Measurements from ENCODE around the gene THSD7A. TPM values are rescaled to one million over a fixed set of nuclear protein-coding genes. Genes with fewer than 3 reads are reported as not detected.

THSD7A gene
- polyA plus RNA-seq, 1 donor (not counting 4 experiments of a cell fraction or from before 2014, with no cell fraction given), result not detected

DNA sequence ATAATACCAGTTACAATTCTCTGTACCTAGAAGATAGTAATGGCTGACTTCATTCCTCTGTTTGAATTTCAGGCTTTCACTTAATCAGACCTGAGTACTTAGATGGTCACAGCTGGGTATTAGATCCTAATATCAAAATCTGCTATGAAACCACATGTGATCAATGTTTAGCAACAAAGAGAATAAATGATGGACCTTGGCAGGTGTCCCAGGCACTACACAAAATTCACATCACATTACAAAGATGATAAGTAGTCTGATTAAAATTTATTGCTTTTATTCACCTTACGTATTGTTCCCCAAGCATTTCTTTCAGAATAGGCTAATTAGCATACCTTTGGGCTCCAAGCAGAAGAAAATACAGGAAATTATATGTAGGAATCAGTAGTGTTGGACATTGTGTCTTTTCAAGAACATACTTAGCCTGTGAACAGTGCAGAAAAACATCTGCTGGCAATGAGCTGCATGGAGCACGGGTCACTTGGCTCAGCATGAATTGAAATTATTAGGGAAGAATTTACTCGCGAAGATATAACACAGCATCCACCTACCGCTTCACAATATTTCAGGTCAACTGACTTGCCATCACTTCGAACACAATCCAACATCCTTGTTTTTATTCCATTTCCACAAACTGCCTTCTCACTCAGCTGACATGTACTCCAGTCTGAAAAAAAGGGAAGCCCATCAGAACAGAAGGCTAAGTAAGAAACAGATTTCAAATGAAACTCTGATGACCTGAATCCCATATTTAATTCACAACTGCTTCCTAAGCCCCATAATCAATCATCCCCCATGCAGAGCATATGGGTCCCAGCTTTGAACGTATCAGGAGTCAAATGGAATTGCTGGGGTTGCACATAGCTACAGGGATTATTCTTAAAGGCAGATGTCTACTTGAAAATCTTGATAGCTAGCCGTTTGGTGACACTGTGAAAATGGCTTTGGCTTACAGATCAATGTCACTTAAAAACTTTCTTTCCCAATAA is 421.0 kb downstream of the THSD7A start:
- Histone ChIP-seq H3K9me1 (ENCODE audit: control insufficient read depth, extremely low read depth, insufficient read depth, low read length) (no peaks in the 10 kb centered on the region), H3K27me3 (ENCODE audit: control insufficient read depth, extremely low read depth, insufficient read depth, low read length) (no peaks in the 10 kb centered on the region), H3K4me3 (ENCODE audit: control insufficient read depth in 2 of 3, extremely low read depth in 1 of 3, insufficient read depth in 2 of 3, low read depth in 1 of 3, low read length in 3 of 3) (no peak overlapping the region), H3K79me2 (ENCODE audit: control insufficient read depth, insufficient read depth, low read length) (no peaks in the 10 kb centered on the region), H4K20me1 (ENCODE audit: control insufficient read depth, extremely low read depth, insufficient read depth, low read length) (no peaks in the 10 kb centered on the region), H3K27ac (ENCODE audit: control insufficient read depth, insufficient read depth, low read length) (no peak overlapping the region), H3K4me1 (ENCODE audit: control insufficient read depth, extremely low read depth, insufficient read depth, low read length) (no peaks in the 10 kb centered on the region), H3K9ac (ENCODE audit: control insufficient read depth, extremely low read depth, insufficient read depth, low read length) (no peak overlapping the region), H2AFZ (ENCODE audit: control insufficient read depth, low read length) (no peak overlapping the region), H3K9me3 (ENCODE audit: control insufficient read depth, low read depth, low read length) (no peaks in the 10 kb centered on the region), H3K4me2 (ENCODE audit: control insufficient read depth, extremely low read depth, insufficient read depth, low read depth, low read length) (no peak overlapping the region), H3K36me3 (ENCODE audit: control insufficient read depth in 2 of 2, extremely low read depth in 1 of 2, insufficient read depth in 2 of 2, low read length in 2 of 2) (no peaks in the 10 kb centered on the region)
- TF ChIP-seq EZH2 (IDR thresholded peaks at IDR 0.05; ENCODE audit: low read length), result no peak
- TF ChIP-seq, protein P1, sequence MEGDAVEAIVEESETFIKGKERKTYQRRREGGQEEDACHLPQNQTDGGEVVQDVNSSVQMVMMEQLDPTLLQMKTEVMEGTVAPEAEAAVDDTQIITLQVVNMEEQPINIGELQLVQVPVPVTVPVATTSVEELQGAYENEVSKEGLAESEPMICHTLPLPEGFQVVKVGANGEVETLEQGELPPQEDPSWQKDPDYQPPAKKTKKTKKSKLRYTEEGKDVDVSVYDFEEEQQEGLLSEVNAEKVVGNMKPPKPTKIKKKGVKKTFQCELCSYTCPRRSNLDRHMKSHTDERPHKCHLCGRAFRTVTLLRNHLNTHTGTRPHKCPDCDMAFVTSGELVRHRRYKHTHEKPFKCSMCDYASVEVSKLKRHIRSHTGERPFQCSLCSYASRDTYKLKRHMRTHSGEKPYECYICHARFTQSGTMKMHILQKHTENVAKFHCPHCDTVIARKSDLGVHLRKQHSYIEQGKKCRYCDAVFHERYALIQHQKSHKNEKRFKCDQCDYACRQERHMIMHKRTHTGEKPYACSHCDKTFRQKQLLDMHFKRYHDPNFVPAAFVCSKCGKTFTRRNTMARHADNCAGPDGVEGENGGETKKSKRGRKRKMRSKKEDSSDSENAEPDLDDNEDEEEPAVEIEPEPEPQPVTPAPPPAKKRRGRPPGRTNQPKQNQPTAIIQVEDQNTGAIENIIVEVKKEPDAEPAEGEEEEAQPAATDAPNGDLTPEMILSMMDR (optimal IDR thresholded peaks at IDR 0.05 in 1 of 3, IDR thresholded peaks at IDR 0.05 in 1 of 3, conservative IDR thresholded peaks at IDR 0.05 in 1 of 3; ENCODE audit: extremely low read depth in 1 of 3, insufficient read depth in 2 of 3, low read length in 3 of 3), result no peak
- FAIRE-seq, result no peak
- dilution Hi-C loops (cut with MboI; ENCODE audit: extremely low pct_ligation_motif_present, low sequenced_read_pairs), result no loop called here
- no peak for DNase-seq (ENCODE audit: low read depth, low spot score)

DNA sequence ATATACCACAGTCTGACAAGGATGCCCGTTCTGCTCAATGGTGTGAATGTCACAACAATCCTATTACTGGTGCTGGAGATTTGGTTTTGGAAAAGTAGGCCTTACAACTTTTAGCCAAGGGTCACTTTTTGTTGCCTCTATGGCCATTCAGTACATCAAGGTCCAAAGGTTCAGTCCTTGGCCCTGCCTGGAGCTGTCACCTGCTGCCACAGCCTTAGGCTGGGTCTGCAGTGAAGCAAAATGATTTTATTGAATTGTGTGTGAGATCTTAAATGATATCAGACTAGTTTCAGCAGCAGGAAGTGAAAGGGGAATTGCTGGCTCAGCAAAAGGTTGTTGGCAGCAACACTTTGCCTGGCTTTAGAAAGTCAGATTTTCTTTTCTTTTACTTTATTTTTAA is 427.6 kb downstream of the THSD7A start:
- no peak for DNase-seq (ENCODE audit: low read depth, low spot score)
- no peaks in the 10 kb centered on the region for H3K9me1 ChIP-seq (ENCODE audit: control insufficient read depth, extremely low read depth, insufficient read depth, low read length)
- no peaks in the 10 kb centered on the region for H3K79me2 ChIP-seq (ENCODE audit: control insufficient read depth, insufficient read depth, low read length)
- no peaks in the 10 kb centered on the region for H3K4me1 ChIP-seq (ENCODE audit: control insufficient read depth, extremely low read depth, insufficient read depth, low read length)
- H3K27ac ChIP-seq (ENCODE audit: control insufficient read depth, insufficient read depth, low read length), result no peak overlapping the region
- no peak for FAIRE-seq
- H4K20me1 ChIP-seq (ENCODE audit: control insufficient read depth, extremely low read depth, insufficient read depth, low read length), result no peaks in the 10 kb centered on the region
- no peaks in the 10 kb centered on the region for H3K36me3 ChIP-seq (ENCODE audit: control insufficient read depth in 2 of 2, extremely low read depth in 1 of 2, insufficient read depth in 2 of 2, low read length in 2 of 2)
- H3K9ac ChIP-seq (ENCODE audit: control insufficient read depth, extremely low read depth, insufficient read depth, low read length), result no peak overlapping the region
- dilution Hi-C loops (cut with MboI; ENCODE audit: extremely low pct_ligation_motif_present, low sequenced_read_pairs), result no loop called here
- H3K27me3 ChIP-seq (ENCODE audit: control insufficient read depth, extremely low read depth, insufficient read depth, low read length), result no peaks in the 10 kb centered on the region
- H3K4me2 ChIP-seq (ENCODE audit: control insufficient read depth, extremely low read depth, insufficient read depth, low read depth, low read length), result no peak overlapping the region
- H3K4me3 ChIP-seq (ENCODE audit: control insufficient read depth in 2 of 3, extremely low read depth in 1 of 3, insufficient read depth in 2 of 3, low read depth in 1 of 3, low read length in 3 of 3), result no peak overlapping the region
- TF ChIP-seq, protein P1 (optimal IDR thresholded peaks at IDR 0.05 in 1 of 3, IDR thresholded peaks at IDR 0.05 in 1 of 3, conservative IDR thresholded peaks at IDR 0.05 in 1 of 3; ENCODE audit: extremely low read depth in 1 of 3, insufficient read depth in 2 of 3, low read length in 3 of 3), result no peak
- TF ChIP-seq EZH2 (IDR thresholded peaks at IDR 0.05; ENCODE audit: low read length), result no peak
- H2AFZ ChIP-seq (ENCODE audit: control insufficient read depth, low read length), result no peak overlapping the region
- H3K9me3 ChIP-seq (ENCODE audit: control insufficient read depth, low read depth, low read length), result no peaks in the 10 kb centered on the region

All from keratinocyte (primary cell).